Anterior cingulate cortex (tissue), 58 donors: ENCODE results near the gene SDR42E1.

Experiments used
- DNase-seq, 58 donors: peaks; one replicate each; lab custom pipeline; 2025; lab: John Stamatoyannopoulos, UW

SDR42E1 gene, protein sequence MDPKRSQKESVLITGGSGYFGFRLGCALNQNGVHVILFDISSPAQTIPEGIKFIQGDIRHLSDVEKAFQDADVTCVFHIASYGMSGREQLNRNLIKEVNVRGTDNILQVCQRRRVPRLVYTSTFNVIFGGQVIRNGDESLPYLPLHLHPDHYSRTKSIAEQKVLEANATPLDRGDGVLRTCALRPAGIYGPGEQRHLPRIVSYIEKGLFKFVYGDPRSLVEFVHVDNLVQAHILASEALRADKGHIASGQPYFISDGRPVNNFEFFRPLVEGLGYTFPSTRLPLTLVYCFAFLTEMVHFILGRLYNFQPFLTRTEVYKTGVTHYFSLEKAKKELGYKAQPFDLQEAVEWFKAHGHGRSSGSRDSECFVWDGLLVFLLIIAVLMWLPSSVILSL

DNA sequence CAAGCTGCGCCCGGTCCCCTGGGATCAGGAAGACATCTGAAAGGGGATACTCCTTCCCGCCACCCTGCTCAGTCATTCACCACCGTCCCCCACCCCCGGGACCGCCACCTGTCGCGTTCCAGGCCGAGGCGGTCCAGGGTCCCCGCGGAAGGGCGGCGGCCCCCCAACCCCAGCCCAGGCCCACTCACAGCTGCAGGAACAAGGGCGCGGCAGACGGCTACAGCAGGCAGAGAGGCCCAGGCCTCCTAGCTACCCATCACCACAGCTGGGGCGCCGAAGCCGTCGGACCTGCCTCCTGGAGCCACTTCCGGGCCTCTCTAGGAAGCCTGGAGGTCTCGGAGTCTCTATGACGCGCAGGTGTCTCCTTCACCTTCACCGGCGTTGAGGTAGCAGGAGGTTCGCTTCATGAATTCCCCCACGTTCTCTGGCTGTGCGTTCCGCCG lies at the start of gene SDR42E1:
Gene SDR42E1 (minus strand): TSS at position 272 of the 443 bp plus-strand sequence. CDS start 10,612 bp downstream, outside the sequence.
- DNase-seq = no peak

DNA sequence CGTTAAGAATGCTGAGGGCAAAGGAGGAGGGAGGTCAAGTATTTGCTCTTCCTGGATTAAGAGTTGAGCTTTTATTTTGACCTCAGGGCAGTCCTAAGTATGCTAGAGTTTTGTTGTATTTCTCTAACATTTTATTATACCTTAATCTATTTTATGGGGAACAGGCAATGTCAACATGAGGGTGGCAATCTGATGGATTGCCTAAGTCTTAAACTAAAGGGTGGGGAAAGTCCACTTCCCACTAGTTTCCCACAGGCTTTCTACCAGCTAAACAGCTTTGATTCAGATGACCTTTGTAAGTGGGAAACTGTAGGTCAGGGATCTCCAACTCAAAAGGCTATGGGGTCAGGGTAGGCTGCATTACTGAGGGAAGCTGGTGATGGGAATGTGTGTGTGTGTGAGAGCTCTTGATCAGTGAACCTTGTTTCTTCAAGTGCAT lies 48.7 kb upstream of the SDR42E1 start:
- DNase-seq = no peak

DNA sequence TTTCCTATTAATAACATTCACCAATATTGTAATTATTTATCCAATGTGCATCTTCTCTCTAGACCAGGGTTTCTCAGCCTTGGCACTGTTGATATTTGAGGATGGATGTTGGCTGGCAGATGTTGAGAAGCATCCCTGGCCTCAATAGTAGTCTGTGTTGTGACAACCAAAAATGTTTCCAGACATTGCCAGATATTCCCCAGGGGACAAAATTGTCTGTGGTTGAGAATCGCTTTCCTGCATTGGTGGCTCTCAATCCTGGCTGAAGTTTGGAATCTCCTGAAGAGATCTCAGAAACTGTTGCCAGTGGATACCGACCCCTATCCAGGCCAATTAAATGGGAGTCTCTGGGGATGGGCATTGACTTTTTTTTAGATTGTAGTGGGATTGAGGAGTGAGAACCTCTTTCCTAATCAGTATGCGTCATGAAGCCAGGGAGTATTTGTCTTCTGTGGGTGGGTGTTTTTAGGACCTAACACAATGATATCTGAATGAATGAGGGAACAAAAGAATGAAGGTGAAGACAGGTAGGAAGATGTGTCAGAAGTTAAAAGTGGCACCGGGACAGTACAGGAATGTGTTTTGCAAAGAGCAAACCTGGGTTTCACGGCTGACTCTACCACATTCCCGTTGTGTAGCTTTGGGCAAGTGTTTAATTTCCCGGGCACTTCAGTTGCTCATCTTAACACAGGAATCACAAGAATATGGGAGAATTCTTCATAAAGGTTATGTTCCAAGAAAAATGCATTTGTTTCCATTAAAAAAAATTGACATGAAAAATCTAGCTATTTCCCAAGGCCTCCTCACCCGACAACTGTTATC lies 48.1 kb upstream of the SDR42E1 start:
- DNase-seq = no peak

- DNase-seq = no peak
These were observed 45.3 kb upstream of the SDR42E1 start for GRCh38 chr16:82056550-82056896.

DNA sequence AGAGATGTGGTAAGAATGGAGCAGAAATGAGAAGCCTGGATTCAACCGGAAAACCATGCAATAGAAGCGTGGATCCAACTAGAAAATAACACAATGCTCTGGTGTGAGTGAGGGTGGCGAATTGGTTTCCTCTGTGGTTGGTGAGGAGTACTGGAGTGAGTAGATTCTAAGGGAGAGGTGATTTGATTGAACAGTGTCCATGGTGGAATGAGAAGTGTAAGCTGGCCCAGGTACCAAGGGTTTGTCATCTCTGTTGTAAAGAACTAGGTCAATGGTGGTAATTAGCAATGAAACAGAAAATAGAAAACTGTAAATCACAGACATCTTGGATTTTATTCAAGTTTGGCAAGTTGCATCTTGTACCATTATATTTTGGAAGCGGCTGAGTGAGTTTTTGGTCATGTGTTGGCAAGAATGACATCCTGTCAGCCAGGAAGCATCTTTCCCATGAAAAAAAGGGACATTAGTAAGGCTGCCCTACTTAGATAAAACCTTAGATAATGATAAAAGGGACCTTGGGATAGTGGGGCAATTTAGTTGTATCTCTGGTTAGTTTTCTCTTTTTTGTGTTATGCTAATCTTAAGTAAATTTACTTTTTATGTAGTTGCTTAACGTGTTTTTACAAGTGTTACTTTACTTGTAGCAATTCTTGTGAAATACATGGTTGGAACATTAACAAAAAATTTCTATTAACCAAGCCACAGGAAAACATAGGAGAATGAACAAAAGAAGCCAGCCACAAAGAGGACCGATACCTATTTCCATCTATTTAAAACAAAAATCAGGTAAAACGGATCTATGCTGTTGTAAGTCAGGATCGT lies 44.7 kb upstream of the SDR42E1 start:
- DNase-seq = no peak

DNA sequence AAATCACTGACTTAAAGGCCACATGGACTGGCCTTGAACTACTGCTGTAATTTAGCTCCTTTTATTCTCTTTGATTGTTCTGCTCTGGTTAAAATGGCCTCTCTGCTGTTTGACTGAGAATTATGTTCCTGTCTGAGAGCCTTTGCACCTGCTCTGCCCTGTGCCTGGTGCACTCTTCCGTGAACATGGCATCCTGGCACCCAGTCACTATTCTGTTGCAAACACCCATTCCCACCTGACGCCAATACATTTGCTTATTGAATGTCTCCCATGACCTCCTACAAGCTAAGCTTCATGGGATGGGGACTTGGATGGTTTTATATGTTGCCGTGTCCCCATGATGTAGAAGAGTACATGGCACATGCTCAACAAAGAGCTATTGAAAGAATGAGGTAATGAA lies 43.8 kb upstream of the SDR42E1 start:
- DNase-seq = no peak

GRCh38 chr16:82051656-82052055 lies 40.4 kb upstream of the SDR42E1 start:
- no peak for DNase-seq

- no peak for DNase-seq
These were observed 39.7 kb upstream of the SDR42E1 start for GRCh38 chr16:82050909-82051357.

DNA sequence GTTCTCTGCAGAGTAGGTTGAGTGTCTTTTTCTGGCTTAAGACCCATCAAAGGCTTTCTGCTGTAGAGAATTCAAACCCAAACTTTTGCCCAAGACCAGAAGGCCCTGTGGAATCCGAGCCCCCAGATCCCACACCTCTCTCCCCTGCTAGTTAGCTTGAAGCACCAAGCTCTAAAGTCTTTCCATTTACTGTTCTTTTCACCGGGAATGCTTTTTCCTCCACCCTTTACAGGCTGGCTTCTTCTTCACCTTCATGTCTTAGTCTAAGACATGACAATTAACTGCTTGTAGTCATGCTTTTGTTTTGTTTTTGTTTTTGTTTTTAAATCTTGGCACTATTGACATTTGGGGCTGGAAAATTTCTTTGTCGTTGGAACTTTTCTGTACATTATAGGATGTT lies 39.2 kb upstream of the SDR42E1 start:
- no peak for DNase-seq

- DNase-seq = no peak
These were observed 38.2 kb upstream of the SDR42E1 start for GRCh38 chr16:82049484-82049883.

DNA sequence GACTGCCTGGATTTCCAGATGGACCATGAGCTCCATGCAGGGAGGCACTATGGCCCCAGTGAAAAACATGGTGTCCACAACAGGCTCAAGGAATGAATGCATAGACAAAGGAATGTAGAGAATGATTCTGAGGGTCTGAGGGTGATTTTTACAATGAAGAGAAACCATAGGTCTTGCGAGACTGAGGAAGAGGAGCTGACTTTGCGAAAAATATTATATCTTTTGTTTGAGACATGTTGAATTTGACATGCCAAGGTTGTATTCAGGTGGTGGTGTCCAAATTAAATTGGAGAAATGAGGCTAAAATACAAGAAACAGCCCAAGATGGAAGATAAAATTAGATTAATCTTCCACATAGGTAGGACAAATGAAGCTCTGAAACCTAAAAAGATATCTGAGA lies 36.5 kb upstream of the SDR42E1 start:
- no peak for DNase-seq

DNA sequence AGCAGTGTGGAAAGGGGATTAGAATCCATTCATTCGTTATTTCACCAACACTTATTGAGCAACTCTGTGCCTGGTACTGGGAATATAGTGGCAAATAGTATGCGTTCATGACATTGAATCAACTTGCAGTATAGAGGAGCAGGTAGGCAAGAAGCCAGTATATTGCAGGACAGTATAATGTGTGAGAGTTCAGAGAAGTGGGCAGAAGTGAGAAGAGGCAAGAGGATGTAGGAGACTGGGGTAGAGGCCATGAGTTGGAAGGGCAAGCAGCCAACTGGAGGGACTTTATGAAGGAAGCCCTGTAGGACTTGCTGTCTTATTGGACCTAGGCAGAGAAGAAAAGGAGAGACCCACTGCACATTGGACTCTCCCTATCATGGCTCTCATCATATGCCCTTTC lies 36.1 kb upstream of the SDR42E1 start:
- DNase-seq = no peak

DNA sequence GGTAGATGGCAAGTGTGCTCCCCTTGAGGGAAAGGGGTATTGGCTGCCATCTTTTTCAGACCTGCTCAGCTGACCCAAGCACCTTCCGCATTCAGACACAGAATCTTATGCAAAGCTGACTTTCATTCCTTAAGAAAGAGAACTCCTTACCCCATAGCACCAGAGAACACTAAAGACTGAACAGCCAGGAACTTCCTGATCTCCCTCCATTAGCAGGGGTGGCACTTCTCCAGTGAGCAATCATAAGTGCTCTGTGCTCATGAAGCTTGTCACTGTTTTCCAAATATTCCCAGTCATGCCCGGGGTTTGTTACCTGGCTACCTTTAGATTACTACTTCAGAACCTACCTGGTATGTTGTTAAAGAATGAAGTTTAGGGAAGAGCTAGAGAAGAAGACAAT lies 35.7 kb upstream of the SDR42E1 start:
- no peak for DNase-seq

DNA sequence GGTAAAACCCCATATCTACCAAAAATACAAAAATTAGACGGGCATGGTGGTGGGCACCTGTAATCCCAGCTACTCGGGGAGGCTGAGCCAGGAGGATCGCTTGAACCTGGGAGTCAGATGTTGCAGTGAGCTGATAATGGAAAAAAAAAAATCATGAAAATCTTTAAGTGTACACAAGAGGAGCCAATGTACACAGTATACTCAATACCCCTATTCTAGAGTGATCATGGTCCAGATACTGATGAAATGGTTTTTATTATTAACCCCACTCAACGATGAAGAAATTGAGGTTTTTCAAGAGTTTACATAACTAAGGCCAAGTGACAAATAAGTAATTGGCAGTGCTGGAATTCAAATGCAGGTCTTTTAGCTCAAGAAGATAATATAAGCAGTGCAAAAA lies 35.3 kb upstream of the SDR42E1 start:
- no peak for DNase-seq

- DNase-seq = no peak
These were observed 34.2 kb upstream of the SDR42E1 start for GRCh38 chr16:82045465-82045864.

- no peak for DNase-seq
These were observed 33.3 kb upstream of the SDR42E1 start for GRCh38 chr16:82044585-82044911.

DNA sequence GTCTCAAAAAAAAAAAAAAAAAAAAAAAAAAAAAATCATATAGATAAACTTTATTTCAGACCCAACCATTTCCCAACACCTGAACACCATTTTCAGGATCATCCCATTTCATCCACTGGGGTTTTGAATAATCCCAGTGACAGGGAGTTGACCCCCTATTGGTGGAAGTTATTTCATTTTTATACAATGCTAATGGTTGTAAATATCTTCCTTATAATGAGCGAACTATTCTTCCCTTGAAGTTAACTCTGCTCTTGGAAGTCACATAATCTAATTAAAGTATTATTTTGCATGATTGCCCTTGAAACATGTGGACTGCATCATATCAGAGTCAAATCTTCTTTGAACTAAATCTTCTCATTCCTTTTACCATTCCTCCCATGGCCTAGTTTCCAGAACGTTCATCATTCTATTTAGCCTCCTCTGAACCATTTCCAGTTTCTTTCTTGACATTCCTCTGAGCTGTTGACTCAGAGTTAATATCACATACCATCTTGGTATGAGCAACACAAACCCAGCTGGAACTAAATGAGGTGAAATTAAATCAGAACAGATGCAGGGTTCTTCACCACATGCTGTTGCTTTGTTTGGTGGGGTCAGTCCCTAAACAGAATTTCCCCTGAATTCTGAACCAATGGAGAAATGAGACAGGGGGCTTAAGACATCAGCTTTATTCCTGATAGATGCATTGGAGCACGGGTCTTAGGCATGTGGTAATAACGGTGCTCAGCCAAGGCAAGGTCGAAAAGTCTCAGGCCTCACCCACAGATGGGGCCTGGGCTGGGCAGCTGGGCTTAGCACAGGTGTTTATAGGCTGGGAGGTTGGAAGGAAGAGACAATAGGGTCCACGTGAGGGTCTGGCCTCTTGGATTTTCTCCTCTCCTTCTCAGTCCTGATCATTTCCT lies 32.7 kb upstream of the SDR42E1 start:
- no peak for DNase-seq

GRCh38 chr16:82042846-82043245 lies 31.6 kb upstream of the SDR42E1 start:
- no peak for DNase-seq

GRCh38 chr16:82042144-82042543 lies 30.9 kb upstream of the SDR42E1 start:
- no peak for DNase-seq

DNA sequence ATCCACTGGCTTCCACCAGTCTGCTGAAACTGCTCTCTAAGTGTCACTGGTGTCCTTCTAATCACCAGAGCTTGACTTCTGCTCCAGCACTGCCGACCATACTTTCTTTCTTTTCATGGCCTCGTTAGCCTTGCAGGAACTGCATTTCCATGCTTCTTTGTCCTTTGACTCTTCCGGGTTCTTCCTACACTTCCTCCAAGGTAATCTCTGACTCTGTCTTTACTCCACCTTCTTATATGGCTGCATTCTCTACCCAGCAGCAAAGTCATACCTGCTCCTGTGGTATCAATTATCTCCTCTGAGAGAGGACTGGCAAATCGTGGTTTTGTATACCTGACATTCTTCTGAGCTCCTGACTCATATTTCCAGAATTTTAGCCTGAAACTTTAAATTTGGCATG lies 30.3 kb upstream of the SDR42E1 start:
- no peak for DNase-seq
